GM10248 (cell line): Measurements from ENCODE around the gene U2SURP.

ENCODE experiments used
- CTCF ChIA-PET: fragments of 300-600 bp; sonication (Branson Sonifier 250); formaldehyde crosslinking; extraction: SDS; loops from one replicate; lab custom pipeline; 2021; ENCODE audit warnings: antibody characterized with exemption; lab: Yijun Ruan, JAX
- POLR2A ChIA-PET: fragments of 350-650 bp; sonication (Branson Sonifier 250); formaldehyde crosslinking; extraction: SDS; loops from one replicate; lab custom pipeline; 2020; ENCODE audit warnings: antibody characterized with exemption; lab: Yijun Ruan, JAX
- DNase-seq: peaks from one replicate; pipeline ENCODE4 v3.0.0; 2012; ENCODE audit errors: extremely low spot score
- CTCF ChIP-seq: IDR thresholded peaks from 2 replicates; pipeline ENCODE4 v1.5.1; 2012; ENCODE audit warnings: mild to moderate bottlenecking, low read depth; ENCODE audit errors: extremely low read depth, missing control alignments, control extremely low read depth

Gene U2SURP

GRCh38 chr3:142965581-142965980 lies 35.8 kb upstream of the U2SURP start:
- ChIA-PET CTCF (interaction anchor here (0.9 to 2.3 kb wide), 6 partner anchors 9 to 141 kb away, joined by 3 to 9 read pairs (median 4); no protein-coding TSS in a partner anchor), POLR2A (no interaction called here)
- TF ChIP-seq CTCF, result no peak
- no peak for DNase-seq

GRCh38 chr3:142966808-142967207 lies 34.6 kb upstream of the U2SURP start:
- DNase-seq, result no peak
- ChIA-PET CTCF (interaction anchor here (2.0 to 2.3 kb wide), 2 partner anchors 8 to 138 kb away, joined by 6 to 9 read pairs; no protein-coding TSS in a partner anchor), POLR2A (no interaction called here)
- no peak for TF ChIP-seq CTCF

- POLR2A ChIA-PET, result no interaction called here
- DNase-seq, result no peak
- CTCF ChIA-PET, result interaction anchor here (1.1 to 2.3 kb wide), 4 partner anchors 8 to 39 kb away, joined by 3 to 7 read pairs (median 4); no protein-coding TSS in a partner anchor
- TF ChIP-seq CTCF, result no peak
Observed at GRCh38 chr3:142968319-142969025, 32.9 kb upstream of the U2SURP start.

GRCh38 chr3:142971431-142971830 lies 29.9 kb upstream of the U2SURP start:
- CTCF ChIA-PET, result interaction anchor here (0.9 kb wide), 1 partner anchor 10 kb away, joined by 3 read pairs; no protein-coding TSS in a partner anchor
- no peak for TF ChIP-seq CTCF
- DNase-seq, result no peak
- POLR2A ChIA-PET, result no interaction called here

GRCh38 chr3:142972092-142972753 lies 29.1 kb upstream of the U2SURP start:
- CTCF ChIA-PET, result interaction anchor here (0.8 to 2.7 kb wide), 5 partner anchors 12 to 143 kb away, joined by 3 to 8 read pairs (median 4); no protein-coding TSS in a partner anchor
- TF ChIP-seq CTCF, result no peak
- no peak for DNase-seq
- POLR2A ChIA-PET, result no interaction called here

GRCh38 chr3:142973217-142974009 lies 28.0 kb upstream of the U2SURP start:
- POLR2A ChIA-PET, result no interaction called here

More at GRCh38 chr3:142973217-142974009, 28.0 kb upstream of the U2SURP start:
- no peak for TF ChIP-seq CTCF
- no peak for DNase-seq
- CTCF ChIA-PET, result interaction anchor here (1.1 to 2.7 kb wide), 7 partner anchors 8 to 145 kb away, joined by 3 to 9 read pairs (median 4); no protein-coding TSS in a partner anchor
